A549 (cell line): ENCODE results near the gene SUPT20H. TPM values are rescaled to one million over a fixed set of nuclear protein-coding genes. Genes with fewer than 3 reads are reported as not detected.

Experiments used
- ATAC-seq, 2 experiments: fragments of 200-7000 bp in 1 of 2; fragments of >200 bp in 1 of 2; cut with Nextera tagmentation in 1 of 2; cut with Tn5 transposase in 1 of 2; 3 replicates each; pipeline versions ENCODE4 v1.8.0 to v1.9.1; 2018 to 2020; ENCODE audit warnings: mild to moderate bottlenecking in 1 of 2, moderate library complexity in 1 of 2
- CTCF ChIA-PET: fragments of 300-600 bp; sonication (Branson Sonifier 250); formaldehyde crosslinking; extraction: SDS; loops from one replicate; lab custom pipeline; 2021; ENCODE audit warnings: antibody characterized with exemption, inconsistent platforms; lab: Yijun Ruan, JAX
- POLR2A ChIA-PET: fragments of 350-600 bp; formaldehyde crosslinking; extraction: SDS; loops from one replicate; lab custom pipeline; 2021; ENCODE audit warnings: antibody characterized with exemption, inconsistent platforms; lab: Yijun Ruan, JAX
- DNase-seq, 2 experiments: peaks; one replicate each; pipeline versions ENCODE4 v3.0.0 to v3.0.0-alpha.2; 2011 to 2016; ENCODE audit warnings: low read depth in 1 of 2, low spot score in 1 of 2
- FAIRE-seq: peaks from 2 replicates; lab custom pipeline; 2011; peaks lifted over from hg19 to GRCh38; lab: Jason Lieb, UNC
- H3K27ac ChIP-seq, 2 experiments: fragments of >200 bp; sonication (Bioruptor Twin); formaldehyde crosslinking; 3 replicates each; pipeline ENCODE4 v1.5.1; 2016 to 2017
- H3K4me1 ChIP-seq: fragments of >200 bp; sonication (Bioruptor Twin); formaldehyde crosslinking; 3 replicates; pipeline ENCODE4 v1.6.1; 2016
- H3K4me2 ChIP-seq: fragments of >200 bp; sonication (Bioruptor Twin); formaldehyde crosslinking; 3 replicates; pipeline ENCODE4 v1.6.1; 2016
- H3K4me3 ChIP-seq: fragments of >200 bp; sonication (Bioruptor Twin); formaldehyde crosslinking; 3 replicates; pipeline ENCODE4 v1.5.1; 2016
- H3K9me3 ChIP-seq: fragments of >200 bp; sonication (Bioruptor Twin); formaldehyde crosslinking; 3 replicates; pipeline ENCODE4 v1.6.1; 2016
- ATOH8 ChIP-seq: fragments of 250-450 bp; sonication (Bioruptor Pico); IDR thresholded peaks from 2 replicates; pipeline ENCODE4 v1.5.0; 2020; ENCODE audit warnings: low read depth, mild to moderate bottlenecking, moderate library complexity
- CBX8 ChIP-seq: fragments of 200-600 bp; sonication (generic); IDR thresholded peaks from 2 replicates; pipeline ENCODE4 v1.6.1; 2016
- CEBPB ChIP-seq, 2 experiments: fragments of >200 bp in 1 of 2; sonication (Bioruptor Twin) in 1 of 2; formaldehyde crosslinking in 1 of 2; IDR thresholded peaks; 2 replicates each; pipeline ENCODE4 v1.6.1; 2012 to 2016
- CHD2 ChIP-seq: fragments of 150-350 bp; IDR thresholded peaks from 2 replicates; pipeline ENCODE4 v1.6.1; 2014; ENCODE audit warnings: low read length; ENCODE audit not compliant: partially characterized antibody
- CTCF ChIP-seq: fragments of >200 bp; sonication (Bioruptor Twin); formaldehyde crosslinking; IDR thresholded peaks from 3 replicates; pipeline ENCODE4 v1.5.1; 2016
- ELK1 ChIP-seq: fragments of 150-350 bp; IDR thresholded peaks from 2 replicates; pipeline ENCODE4 v1.6.1; 2014; ENCODE audit warnings: low read depth, mild to moderate bottlenecking, low read length
- EP300 ChIP-seq, 2 experiments: fragments of >200 bp; sonication (Bioruptor Twin); formaldehyde crosslinking; IDR thresholded peaks; 2 replicates in 1 of 2; 3 replicates in 1 of 2; pipeline ENCODE4 v1.6.1; 2016 to 2017
- FOSL2 ChIP-seq, 2 experiments: fragments of 450-650 bp in 1 of 2; fragments of >200 bp in 1 of 2; sonication (Bioruptor Twin) in 1 of 2; formaldehyde crosslinking; IDR thresholded peaks; 2 replicates each; pipeline versions ENCODE4 v1.5.0 to v1.6.1; 2016 to 2020; ENCODE audit warnings: mild to moderate bottlenecking in 1 of 2, moderate library complexity in 1 of 2
- HES2 ChIP-seq: fragments of >200 bp; sonication (Bioruptor Twin); formaldehyde crosslinking; IDR thresholded peaks from 2 replicates; pipeline ENCODE4 v1.6.1; 2016
- JUN ChIP-seq, 2 experiments: fragments of >200 bp; sonication (Bioruptor Twin); formaldehyde crosslinking; IDR thresholded peaks; 2 replicates in 1 of 2; 3 replicates in 1 of 2; pipeline ENCODE4 v1.6.1; 2016 to 2017
- KDM5A ChIP-seq: fragments of 200-600 bp; sonication (generic); IDR thresholded peaks from 2 replicates; pipeline ENCODE4 v1.6.1; 2016; ENCODE audit warnings: antibody characterized with exemption, mild to moderate bottlenecking
- MAFK ChIP-seq: fragments of 450-650 bp; IDR thresholded peaks from 2 replicates; pipeline ENCODE4 v1.6.1; 2014; ENCODE audit not compliant: partially characterized antibody
- NPAS2 ChIP-seq: fragments of 250-450 bp; sonication (Bioruptor Pico); IDR thresholded peaks from 2 replicates; pipeline ENCODE4 v1.8.0; 2022; ENCODE audit warnings: mild to moderate bottlenecking, moderate library complexity, borderline replicate concordance
- PBX3 ChIP-seq: IDR thresholded peaks from 2 replicates; pipeline ENCODE4 v1.6.1; 2012
- POLR2AphosphoS2 ChIP-seq: conservative IDR thresholded peaks from 2 replicates; pipeline ENCODE4 v1.6.1; 2012; ENCODE audit warnings: low read length, improper control_type of control experiment, inconsistent platforms
- RAD21 ChIP-seq, 2 experiments: fragments of >200 bp in 1 of 2; sonication (Bioruptor Twin) in 1 of 2; formaldehyde crosslinking in 1 of 2; IDR thresholded peaks in 1 of 2; conservative IDR thresholded peaks in 1 of 2; 2 replicates in 1 of 2; 3 replicates in 1 of 2; pipeline ENCODE4 v1.6.1; 2012 to 2018; ENCODE audit warnings: inconsistent platforms in 1 of 2
- RARB ChIP-seq: fragments of 250-450 bp; sonication (Bioruptor Pico); IDR thresholded peaks from 2 replicates; pipeline ENCODE4 v1.8.0; 2021; ENCODE audit warnings: mild to moderate bottlenecking, moderate library complexity
- REST ChIP-seq: fragments of 200-600 bp; sonication (generic); IDR thresholded peaks from 2 replicates; pipeline ENCODE4 v1.6.1; 2016; ENCODE audit warnings: antibody characterized with exemption, mild to moderate bottlenecking, moderate library complexity
- RFX5 ChIP-seq: fragments of 450-650 bp; IDR thresholded peaks from 2 replicates; pipeline ENCODE4 v1.7.1; 2014; ENCODE audit warnings: antibody characterized with exemption, mild to moderate bottlenecking, moderate library complexity
- RNF2 ChIP-seq: fragments of 200-600 bp; sonication (generic); IDR thresholded peaks from 2 replicates; pipeline ENCODE4 v1.6.1; 2016; ENCODE audit warnings: low read depth, mild to moderate bottlenecking, antibody characterized with exemption, moderate library complexity, borderline replicate concordance
- SREBF2 ChIP-seq: fragments of 450-650 bp; IDR thresholded peaks from 2 replicates; pipeline ENCODE4 v1.6.1; 2014; ENCODE audit warnings: mild to moderate bottlenecking, moderate library complexity
- TFCP2L1 ChIP-seq: fragments of 250-450 bp; sonication (Bioruptor Pico); IDR thresholded peaks from 2 replicates; pipeline ENCODE4 v1.5.0; 2021; ENCODE audit warnings: mild to moderate bottlenecking
- ZC3H11A ChIP-seq: fragments of 450-650 bp; IDR thresholded peaks from 2 replicates; pipeline ENCODE4 v1.6.1; 2014; ENCODE audit warnings: antibody characterized with exemption, mild to moderate bottlenecking
- WGBS: methylation state at CpG from one replicate; pipeline ENCODE4 v1.1.6; 2017; ENCODE audit errors: missing lambda C conversion rate; 5-methylcytosine and 5-hydroxymethylcytosine counted together
- polyA plus RNA-seq, 4 experiments: library from polyadenylated mRNA; depleted of rRNA in 3 of 4; stranded (reverse); fragments of >200 nt; fragmentation: RNase III in 1 of 4; extraction: RNeasy Plus Mini Kit Qiagen cat#74134 plus additional on column Dnase treatment in 1 of 4; gene quantifications; 2 replicates in 3 of 4; 3 replicates in 1 of 4; pipeline ENCODE4 v1.2.3, GENCODE V29; 2011 to 2017

SUPT20H gene
- polyA plus RNA-seq, 2 of the 4 experiments (the other 2 are of a cell fraction) = 26.2 to 50.9 TPM

- TF ChIP-seq CEBPB (IDR thresholded peaks at IDR 0.05) (no peak), KDM5A (no peak), CHD2 (no peak), FOSL2 (IDR thresholded peaks at IDR 0.05) (no peak), FOSL2 (CRISPR knock-in tag; IDR thresholded peaks at IDR 0.05) (no peak), SREBF2 (no peak), EP300 (IDR thresholded peaks at IDR 0.05) (no peak), RAD21 (conservative IDR thresholded peaks at IDR 0.05 in 1 of 2, IDR thresholded peaks at IDR 0.05 in 1 of 2) (no peak), ZC3H11A (no peak), MAFK (no peak)
- FAIRE-seq (no peak), ATAC-seq (no peak), DNase-seq (no peak)
- CTCF ChIA-PET = no interaction called here
- Histone ChIP-seq H3K27ac (no peak overlapping the region), H3K4me1 (no peaks in the 10 kb centered on the region), H3K4me2 (no peak overlapping the region), H3K4me3 (no peak overlapping the region), H3K9me3 (no peaks in the 10 kb centered on the region)
- 12% methylated on average over 4 of the region's 4 CpGs for WGBS
- POLR2A ChIA-PET = no interaction called here
These were observed 12.5 kb upstream of the SUPT20H start for GRCh38 chr13:37072024-37072423.

GRCh38 chr13:37070956-37071355, 11.5 kb upstream of the SUPT20H start:
- DNase-seq (no peak), FAIRE-seq (no peak), ATAC-seq (no peak)
- 73% methylated on average over 5 of the region's 7 CpGs for WGBS
- TF ChIP-seq EP300 (IDR thresholded peaks at IDR 0.05) = no peak
- TF ChIP-seq CTCF = no peak
- TF ChIP-seq JUN (IDR thresholded peaks at IDR 0.05) = no peak
- no peak for TF ChIP-seq POLR2AphosphoS2
- no peak for TF ChIP-seq PBX3
- no peak for TF ChIP-seq CBX8
- TF ChIP-seq RARB (CRISPR knock-in tag) = no peak
- TF ChIP-seq ELK1 = no peak
- Histone ChIP-seq H3K4me3 (no peak overlapping the region), H3K4me1 (no peaks in the 10 kb centered on the region), H3K9me3 (no peaks in the 10 kb centered on the region), H3K27ac (no peak overlapping the region), H3K4me2 (no peak overlapping the region)
- ChIA-PET CTCF (interaction anchor here (0.8 to 2.2 kb wide), 3 partner anchors 11 to 533 kb away, joined by 3 to 8 read pairs (median 4); partner anchors contain the start of gene SUPT20H), POLR2A (no interaction called here)

GRCh38 chr13:37070145-37070695, 10.7 kb upstream of the SUPT20H start:
- TF ChIP-seq FOSL2 (IDR thresholded peaks at IDR 0.05) (no peak), FOSL2 (CRISPR knock-in tag; IDR thresholded peaks at IDR 0.05) (no peak), TFCP2L1 (CRISPR knock-in tag) (no peak), PBX3 (no peak), HES2 (no peak), REST (no peak), RFX5 (no peak), RNF2 (no peak), KDM5A (no peak), NPAS2 (CRISPR knock-in tag) (no peak), ATOH8 (CRISPR knock-in tag) (no peak)
- TF ChIP-seq, all 56 proteins: peak for 0
- H3K4me2 ChIP-seq = no peak overlapping the region
- POLR2A ChIA-PET = no interaction called here
- 61% methylated on average over 7 of the region's 9 CpGs for WGBS
- FAIRE-seq (no peak), ATAC-seq (no peak), DNase-seq (no peak)
- no peaks in the 10 kb centered on the region for H3K4me1 ChIP-seq
- CTCF ChIA-PET = interaction anchor here (0.8 to 2.2 kb wide), 4 partner anchors 10 to 787 kb away, joined by 3 to 8 read pairs (median 4); partner anchors contain the start of gene SUPT20H
- H3K27ac ChIP-seq = no peak overlapping the region
- H3K4me3 ChIP-seq = no peak overlapping the region
- H3K9me3 ChIP-seq = no peaks in the 10 kb centered on the region
